ENCODE results near the gene CEP85.

GRCh38 chr1:26300578-26301275 is 66.7 kb downstream of the CEP85 start:
- TF ChIP-seq CTCF (IDR thresholded peaks at IDR 0.05 in 4 of 5, conservative IDR thresholded peaks at IDR 0.05 in 1 of 5): no peak
- TF ChIP-seq POLR2A (IDR thresholded peaks at IDR 0.05): no peak
